ENCODE data around the gene SOD1. TPM values are rescaled to one million over a fixed set of nuclear protein-coding genes. Genes with fewer than 3 reads are reported as not detected.

The SOD1 gene
- total and polyA plus RNA-seq, 2 of the 13 experiments (the other 11 are each of a cell fraction or from before 2014, with no cell fraction given), result 317 to 537 TPM

DNA sequence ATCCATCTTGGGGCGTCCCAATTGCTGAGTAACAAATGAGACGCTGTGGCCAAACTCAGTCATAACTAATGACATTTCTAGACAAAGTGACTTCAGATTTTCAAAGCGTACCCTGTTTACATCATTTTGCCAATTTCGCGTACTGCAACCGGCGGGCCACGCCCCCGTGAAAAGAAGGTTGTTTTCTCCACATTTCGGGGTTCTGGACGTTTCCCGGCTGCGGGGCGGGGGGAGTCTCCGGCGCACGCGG, 282 bp upstream of the SOD1 start (continued):
- TF ChIP-seq RCOR2 (CRISPR knock-in tag; IDR thresholded peaks at IDR 0.05) (0 out of 2 replicates have a peak, but pooled peaks have one; percentile 33), SALL1 (CRISPR knock-in tag; IDR thresholded peaks at IDR 0.05) (no peak), ZNF501 (CRISPR knock-in tag; IDR thresholded peaks at IDR 0.05) (peak; percentile 71; the same call in 1 of the 2 replicates), LCORL (IDR thresholded peaks at IDR 0.05) (no peak), LCORL (CRISPR knock-in tag; IDR thresholded peaks at IDR 0.05) (peak; percentile 72), ZNF205 (CRISPR knock-in tag; IDR thresholded peaks at IDR 0.05) (no peak), ARNTL (CRISPR knock-in tag; IDR thresholded peaks at IDR 0.05) (0 out of 2 replicates have a peak, but pooled peaks have one; percentile 39), ZSCAN9 (CRISPR knock-in tag; IDR thresholded peaks at IDR 0.05; ENCODE audit: borderline replicate concordance) (peak; percentile 44; the same call in 1 of the 2 replicates), ZNF33A (CRISPR knock-in tag; IDR thresholded peaks at IDR 0.05; ENCODE audit: borderline replicate concordance) (peak; percentile 34; the same call in 1 of the 2 replicates), ZNF30 (CRISPR knock-in tag; IDR thresholded peaks at IDR 0.05) (no peak), GTF3A (CRISPR knock-in tag; conservative IDR thresholded peaks at IDR 0.05) (0 out of 2 replicates have a peak, but pooled peaks have one; percentile 19), SMAD1 (CRISPR knock-in tag; IDR thresholded peaks at IDR 0.05; ENCODE audit: borderline replicate concordance, low read depth) (no peak), KLF9 (CRISPR knock-in tag; IDR thresholded peaks at IDR 0.05; ENCODE audit: low read depth) (0 out of 2 replicates have a peak, but pooled peaks have one; percentile 90), ZNF607 (CRISPR knock-in tag; IDR thresholded peaks at IDR 0.05; ENCODE audit: borderline replicate concordance) (peak; percentile 81; the same call in 1 of the 2 replicates)
- TF ChIP-seq, protein P1, sequence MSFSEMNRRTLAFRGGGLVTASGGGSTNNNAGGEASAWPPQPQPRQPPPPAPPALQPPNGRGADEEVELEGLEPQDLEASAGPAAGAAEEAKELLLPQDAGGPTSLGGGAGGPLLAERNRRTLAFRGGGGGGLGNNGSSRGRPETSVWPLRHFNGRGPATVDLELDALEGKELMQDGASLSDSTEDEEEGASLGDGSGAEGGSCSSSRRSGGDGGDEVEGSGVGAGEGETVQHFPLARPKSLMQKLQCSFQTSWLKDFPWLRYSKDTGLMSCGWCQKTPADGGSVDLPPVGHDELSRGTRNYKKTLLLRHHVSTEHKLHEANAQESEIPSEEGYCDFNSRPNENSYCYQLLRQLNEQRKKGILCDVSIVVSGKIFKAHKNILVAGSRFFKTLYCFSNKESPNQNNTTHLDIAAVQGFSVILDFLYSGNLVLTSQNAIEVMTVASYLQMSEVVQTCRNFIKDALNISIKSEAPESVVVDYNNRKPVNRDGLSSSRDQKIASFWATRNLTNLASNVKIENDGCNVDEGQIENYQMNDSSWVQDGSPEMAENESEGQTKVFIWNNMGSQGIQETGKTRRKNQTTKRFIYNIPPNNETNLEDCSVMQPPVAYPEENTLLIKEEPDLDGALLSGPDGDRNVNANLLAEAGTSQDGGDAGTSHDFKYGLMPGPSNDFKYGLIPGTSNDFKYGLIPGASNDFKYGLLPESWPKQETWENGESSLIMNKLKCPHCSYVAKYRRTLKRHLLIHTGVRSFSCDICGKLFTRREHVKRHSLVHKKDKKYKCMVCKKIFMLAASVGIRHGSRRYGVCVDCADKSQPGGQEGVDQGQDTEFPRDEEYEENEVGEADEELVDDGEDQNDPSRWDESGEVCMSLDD (CRISPR knock-in tag; IDR thresholded peaks at IDR 0.05; ENCODE audit: borderline replicate concordance), result peak; percentile 96; the same call in 1 of the 2 replicates
- TF ChIP-seq, protein P2, sequence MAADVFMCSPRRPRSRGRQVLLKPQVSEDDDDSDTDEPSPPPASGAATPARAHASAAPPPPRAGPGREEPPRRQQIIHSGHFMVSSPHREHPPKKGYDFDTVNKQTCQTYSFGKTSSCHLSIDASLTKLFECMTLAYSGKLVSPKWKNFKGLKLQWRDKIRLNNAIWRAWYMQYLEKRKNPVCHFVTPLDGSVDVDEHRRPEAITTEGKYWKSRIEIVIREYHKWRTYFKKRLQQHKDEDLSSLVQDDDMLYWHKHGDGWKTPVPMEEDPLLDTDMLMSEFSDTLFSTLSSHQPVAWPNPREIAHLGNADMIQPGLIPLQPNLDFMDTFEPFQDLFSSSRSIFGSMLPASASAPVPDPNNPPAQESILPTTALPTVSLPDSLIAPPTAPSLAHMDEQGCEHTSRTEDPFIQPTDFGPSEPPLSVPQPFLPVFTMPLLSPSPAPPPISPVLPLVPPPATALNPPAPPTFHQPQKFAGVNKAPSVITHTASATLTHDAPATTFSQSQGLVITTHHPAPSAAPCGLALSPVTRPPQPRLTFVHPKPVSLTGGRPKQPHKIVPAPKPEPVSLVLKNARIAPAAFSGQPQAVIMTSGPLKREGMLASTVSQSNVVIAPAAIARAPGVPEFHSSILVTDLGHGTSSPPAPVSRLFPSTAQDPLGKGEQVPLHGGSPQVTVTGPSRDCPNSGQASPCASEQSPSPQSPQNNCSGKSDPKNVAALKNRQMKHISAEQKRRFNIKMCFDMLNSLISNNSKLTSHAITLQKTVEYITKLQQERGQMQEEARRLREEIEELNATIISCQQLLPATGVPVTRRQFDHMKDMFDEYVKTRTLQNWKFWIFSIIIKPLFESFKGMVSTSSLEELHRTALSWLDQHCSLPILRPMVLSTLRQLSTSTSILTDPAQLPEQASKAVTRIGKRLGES (CRISPR knock-in tag; IDR thresholded peaks at IDR 0.05; ENCODE audit: borderline replicate concordance), result no peak; the same call in 1 of the 2 replicates
- TF ChIP-seq, protein P3, sequence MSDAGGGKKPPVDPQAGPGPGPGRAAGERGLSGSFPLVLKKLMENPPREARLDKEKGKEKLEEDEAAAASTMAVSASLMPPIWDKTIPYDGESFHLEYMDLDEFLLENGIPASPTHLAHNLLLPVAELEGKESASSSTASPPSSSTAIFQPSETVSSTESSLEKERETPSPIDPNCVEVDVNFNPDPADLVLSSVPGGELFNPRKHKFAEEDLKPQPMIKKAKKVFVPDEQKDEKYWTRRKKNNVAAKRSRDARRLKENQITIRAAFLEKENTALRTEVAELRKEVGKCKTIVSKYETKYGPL (CRISPR knock-in tag; IDR thresholded peaks at IDR 0.05), result no peak
- TF ChIP-seq, protein P4, sequence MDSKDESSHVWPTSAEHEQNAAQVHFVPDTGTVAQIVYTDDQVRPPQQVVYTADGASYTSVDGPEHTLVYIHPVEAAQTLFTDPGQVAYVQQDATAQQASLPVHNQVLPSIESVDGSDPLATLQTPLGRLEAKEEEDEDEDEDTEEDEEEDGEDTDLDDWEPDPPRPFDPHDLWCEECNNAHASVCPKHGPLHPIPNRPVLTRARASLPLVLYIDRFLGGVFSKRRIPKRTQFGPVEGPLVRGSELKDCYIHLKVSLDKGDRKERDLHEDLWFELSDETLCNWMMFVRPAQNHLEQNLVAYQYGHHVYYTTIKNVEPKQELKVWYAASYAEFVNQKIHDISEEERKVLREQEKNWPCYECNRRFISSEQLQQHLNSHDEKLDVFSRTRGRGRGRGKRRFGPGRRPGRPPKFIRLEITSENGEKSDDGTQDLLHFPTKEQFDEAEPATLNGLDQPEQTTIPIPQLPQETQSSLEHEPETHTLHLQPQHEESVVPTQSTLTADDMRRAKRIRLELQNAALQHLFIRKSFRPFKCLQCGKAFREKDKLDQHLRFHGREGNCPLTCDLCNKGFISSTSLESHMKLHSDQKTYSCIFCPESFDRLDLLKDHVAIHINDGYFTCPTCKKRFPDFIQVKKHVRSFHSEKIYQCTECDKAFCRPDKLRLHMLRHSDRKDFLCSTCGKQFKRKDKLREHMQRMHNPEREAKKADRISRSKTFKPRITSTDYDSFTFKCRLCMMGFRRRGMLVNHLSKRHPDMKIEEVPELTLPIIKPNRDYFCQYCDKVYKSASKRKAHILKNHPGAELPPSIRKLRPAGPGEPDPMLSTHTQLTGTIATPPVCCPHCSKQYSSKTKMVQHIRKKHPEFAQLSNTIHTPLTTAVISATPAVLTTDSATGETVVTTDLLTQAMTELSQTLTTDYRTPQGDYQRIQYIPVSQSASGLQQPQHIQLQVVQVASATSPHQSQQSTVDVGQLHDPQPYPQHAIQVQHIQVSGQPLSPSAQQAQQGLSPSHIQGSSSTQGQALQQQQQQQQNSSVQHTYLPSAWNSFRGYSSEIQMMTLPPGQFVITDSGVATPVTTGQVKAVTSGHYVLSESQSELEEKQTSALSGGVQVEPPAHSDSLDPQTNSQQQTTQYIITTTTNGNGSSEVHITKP (CRISPR knock-in tag; IDR thresholded peaks at IDR 0.05; ENCODE audit: low read depth), result peak; percentile 42; the same call in 1 of the 2 replicates
- TF ChIP-seq, protein P5, sequence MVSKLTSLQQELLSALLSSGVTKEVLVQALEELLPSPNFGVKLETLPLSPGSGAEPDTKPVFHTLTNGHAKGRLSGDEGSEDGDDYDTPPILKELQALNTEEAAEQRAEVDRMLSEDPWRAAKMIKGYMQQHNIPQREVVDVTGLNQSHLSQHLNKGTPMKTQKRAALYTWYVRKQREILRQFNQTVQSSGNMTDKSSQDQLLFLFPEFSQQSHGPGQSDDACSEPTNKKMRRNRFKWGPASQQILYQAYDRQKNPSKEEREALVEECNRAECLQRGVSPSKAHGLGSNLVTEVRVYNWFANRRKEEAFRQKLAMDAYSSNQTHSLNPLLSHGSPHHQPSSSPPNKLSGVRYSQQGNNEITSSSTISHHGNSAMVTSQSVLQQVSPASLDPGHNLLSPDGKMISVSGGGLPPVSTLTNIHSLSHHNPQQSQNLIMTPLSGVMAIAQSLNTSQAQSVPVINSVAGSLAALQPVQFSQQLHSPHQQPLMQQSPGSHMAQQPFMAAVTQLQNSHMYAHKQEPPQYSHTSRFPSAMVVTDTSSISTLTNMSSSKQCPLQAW (CRISPR knock-in tag; IDR thresholded peaks at IDR 0.05), result peak; percentile 57; the same call in 1 of the 2 replicates
